ENCODE measurements around the gene CD81. TPM values are rescaled to one million over a fixed set of nuclear protein-coding genes. Genes with fewer than 3 reads are reported as not detected.
"Not testable (repeated sequence)": the region's sequence is repeated elsewhere in the genome, so short reads cannot be mapped to it uniquely, and the experiment has no call there.

Gene CD81
- total RNA-seq, 2 donors from 2014 or later = 116 to 122 TPM

DNA sequence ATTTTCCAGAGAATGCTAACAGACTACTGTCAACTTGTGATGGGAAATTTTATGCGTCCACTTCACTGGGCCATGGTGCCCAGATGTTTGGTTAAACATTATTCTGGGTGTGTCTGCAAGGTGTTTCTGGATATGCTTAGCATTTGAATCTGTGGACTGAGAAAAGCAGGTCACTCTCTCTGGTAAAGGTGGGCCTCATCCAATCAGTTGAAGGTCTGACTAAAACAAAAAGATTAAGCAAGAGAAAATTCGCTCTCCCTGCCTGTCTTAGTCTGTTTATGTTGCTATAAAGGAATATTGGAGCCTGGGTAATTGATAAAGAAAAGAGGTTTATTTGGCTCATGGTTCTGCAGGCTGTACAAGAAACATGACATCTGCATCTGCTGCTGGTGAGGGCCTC lies 32.1 kb upstream of the CD81 start:
- Mint-ChIP-seq H3K27me3 (ENCODE audit: low read depth) (no peaks in the 10 kb centered on the region), H3K9me3 (peaks cover 9% of the 10 kb centered on the region in 2 donors), H3K4me1 (ENCODE audit: low read depth) (no peaks in the 10 kb centered on the region), H3K27ac (no peak overlapping the region), H3K4me3 (no peak overlapping the region), H3K36me3 (ENCODE audit: insufficient read depth in 2 of 2) (peaks cover 1 to 5% of the 10 kb centered on the region in 2 donors)
- DNase-seq (no peak), ATAC-seq (replicated peaks in 1 of 2) (no peak)

DNA sequence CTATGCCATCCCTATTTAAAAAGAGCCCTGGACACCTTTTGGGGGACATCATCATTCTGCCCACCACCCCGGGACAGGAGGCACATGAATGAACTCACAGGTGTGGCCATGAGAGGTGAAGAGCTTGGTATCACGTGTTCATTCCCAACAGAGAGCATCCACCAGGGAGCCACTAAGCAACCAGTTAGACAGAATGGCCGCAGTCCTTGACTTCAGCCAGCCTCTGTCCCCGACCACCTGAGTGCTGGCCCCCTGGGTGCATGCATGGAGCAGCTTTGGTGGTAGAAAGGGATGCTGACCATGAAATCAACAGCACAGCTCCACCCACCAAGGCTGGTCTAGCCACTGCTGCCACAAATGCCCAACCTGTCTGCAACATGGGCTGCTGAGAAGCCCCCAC lies 31.1 kb upstream of the CD81 start:
- no peak overlapping the region for H3K27ac Mint-ChIP-seq
- DNase-seq (no peak), ATAC-seq (replicated peaks in 1 of 2) (no peak)
- no peaks in the 10 kb centered on the region for H3K27me3 Mint-ChIP-seq (ENCODE audit: low read depth)
- H3K9me3 Mint-ChIP-seq = peaks cover 9% of the 10 kb centered on the region in 2 donors
- H3K36me3 Mint-ChIP-seq (ENCODE audit: insufficient read depth in 2 of 2) = peaks cover 1 to 5% of the 10 kb centered on the region in 2 donors
- H3K4me3 Mint-ChIP-seq = no peak overlapping the region
- H3K4me1 Mint-ChIP-seq (ENCODE audit: low read depth) = no peaks in the 10 kb centered on the region

DNA sequence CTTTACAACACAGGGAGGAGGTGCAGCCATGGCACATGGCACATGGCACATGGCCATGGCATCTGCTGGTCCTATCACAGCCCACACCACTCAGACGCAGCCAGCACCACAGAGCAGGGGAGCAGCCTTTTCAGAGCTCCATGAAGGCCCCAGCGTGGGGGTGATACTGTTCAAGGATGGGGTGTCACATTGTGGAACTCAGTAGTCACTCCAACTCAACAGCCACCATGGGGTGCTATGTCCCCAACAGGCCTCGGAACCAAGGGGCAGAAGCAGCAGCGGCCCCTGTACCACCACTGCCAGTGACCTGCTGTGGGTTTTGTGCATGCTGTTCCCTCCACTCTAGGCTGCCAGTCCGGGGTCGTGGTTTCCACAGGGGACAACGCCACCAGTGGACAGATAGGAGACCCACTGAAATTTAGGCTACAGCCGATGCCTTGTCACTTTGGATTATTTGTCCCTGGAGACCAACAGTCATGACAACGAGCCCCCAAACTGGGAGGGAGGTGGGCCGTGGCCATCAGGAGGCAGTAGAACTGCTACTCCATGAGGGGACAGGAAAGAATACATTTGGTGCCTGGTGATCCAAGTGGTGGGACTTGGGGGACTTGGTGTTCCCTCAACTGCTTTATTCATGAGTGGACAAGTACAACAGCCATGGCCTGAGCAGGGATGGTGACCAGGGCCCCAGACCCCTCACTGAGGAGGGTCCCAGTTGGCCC lies 30.4 kb upstream of the CD81 start:
- Mint-ChIP-seq H3K4me3 (no peak overlapping the region), H3K27me3 (ENCODE audit: low read depth) (no peaks in the 10 kb centered on the region), H3K27ac (no peak overlapping the region), H3K4me1 (ENCODE audit: low read depth) (no peaks in the 10 kb centered on the region), H3K9me3 (peaks cover 9% of the 10 kb centered on the region in 2 donors), H3K36me3 (ENCODE audit: insufficient read depth in 2 of 2) (peaks cover 1 to 5% of the 10 kb centered on the region in 2 donors)
- DNase-seq (no peak), ATAC-seq (replicated peaks in 1 of 2) (no peak)

DNA sequence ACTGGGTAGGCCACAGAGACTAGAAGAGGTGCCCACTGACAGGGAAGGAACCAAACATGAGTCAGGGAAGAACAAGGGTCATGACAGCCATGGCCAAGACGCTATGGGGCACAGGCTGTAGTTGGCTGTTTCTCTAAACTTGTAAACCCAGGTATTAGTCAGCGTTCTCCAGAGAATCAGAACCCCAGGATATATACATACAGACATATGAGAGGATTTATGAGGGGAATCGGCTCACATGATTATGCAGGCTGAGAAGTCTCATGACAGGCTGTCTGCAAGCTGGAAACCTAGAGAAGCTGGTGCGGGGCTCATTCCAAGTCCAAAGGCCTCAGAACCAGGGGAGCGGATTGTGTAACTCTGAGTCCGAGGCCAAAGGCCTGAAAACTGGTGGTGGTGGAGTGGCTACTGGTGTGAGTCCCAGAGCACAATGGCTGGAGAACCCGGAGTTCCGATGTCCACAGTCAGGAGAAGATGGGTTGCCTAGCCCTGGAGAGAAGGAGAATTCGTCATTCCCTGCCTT lies 29.7 kb upstream of the CD81 start:
- H3K9me3 Mint-ChIP-seq = peaks cover 9% of the 10 kb centered on the region in 2 donors
- no peak for DNase-seq
- H3K36me3 Mint-ChIP-seq (ENCODE audit: insufficient read depth in 2 of 2) = peaks cover 1 to 5% of the 10 kb centered on the region in 2 donors
- ATAC-seq (replicated peaks in 1 of 2) = no peak
- H3K4me3 Mint-ChIP-seq = no peak overlapping the region
- H3K27me3 Mint-ChIP-seq (ENCODE audit: low read depth) = no peaks in the 10 kb centered on the region
- no peaks in the 10 kb centered on the region for H3K4me1 Mint-ChIP-seq (ENCODE audit: low read depth)
- no peak overlapping the region for H3K27ac Mint-ChIP-seq

DNA sequence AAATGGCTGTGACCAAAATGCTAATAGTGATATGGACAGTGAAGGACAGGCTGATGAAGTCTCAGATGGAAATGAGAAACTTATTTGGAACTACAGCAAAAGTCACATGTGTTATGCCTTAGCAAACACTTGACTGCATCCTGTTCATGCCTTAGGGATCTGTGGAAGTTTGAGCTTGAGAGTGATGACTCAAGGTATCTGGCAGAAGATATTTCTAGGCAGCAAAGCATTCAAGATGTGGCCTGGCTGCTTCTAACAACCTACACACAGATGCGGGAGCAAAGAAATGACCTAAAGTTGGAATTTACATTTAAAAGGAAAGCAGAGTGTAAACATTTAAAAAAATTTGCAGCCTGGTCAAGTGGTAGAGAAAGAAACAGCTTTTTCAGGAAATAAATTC lies 28.1 kb upstream of the CD81 start:
- Mint-ChIP-seq H3K27me3 (ENCODE audit: low read depth) (no peaks in the 10 kb centered on the region), H3K27ac (no peak overlapping the region), H3K9me3 (peaks cover 9% of the 10 kb centered on the region in 2 donors), H3K4me3 (no peak overlapping the region), H3K4me1 (ENCODE audit: low read depth) (no peaks in the 10 kb centered on the region), H3K36me3 (ENCODE audit: insufficient read depth in 2 of 2) (peaks cover 1 to 5% of the 10 kb centered on the region in 2 donors)
- DNase-seq = no peak
- ATAC-seq (replicated peaks in 1 of 2) = no peak

DNA sequence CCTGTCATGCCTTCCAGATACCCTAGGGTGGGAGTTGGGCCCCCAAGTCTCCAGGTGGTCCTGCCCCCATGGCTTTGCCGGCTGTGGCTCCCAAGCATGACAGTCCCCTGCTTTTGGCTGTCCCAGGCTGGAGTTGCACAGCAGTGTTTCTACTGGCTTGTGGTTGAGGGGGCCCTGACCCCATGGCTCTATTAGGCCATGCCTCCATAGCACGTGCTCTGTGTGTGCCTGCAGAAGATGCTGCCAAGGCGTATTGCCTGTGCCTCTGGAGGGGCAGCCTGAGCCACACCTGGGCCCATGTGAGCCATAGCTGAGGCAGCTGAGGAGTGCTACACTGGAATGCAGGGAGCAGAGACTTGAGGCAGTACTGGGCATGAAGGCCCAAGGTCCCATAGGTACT lies 25.4 kb upstream of the CD81 start:
- ATAC-seq (replicated peaks in 1 of 2) (no peak), DNase-seq (no peak)
- no peaks in the 10 kb centered on the region for H3K4me1 Mint-ChIP-seq (ENCODE audit: low read depth)
- H3K9me3 Mint-ChIP-seq = peaks cover 7 to 9% of the 10 kb centered on the region in 2 donors
- no peaks in the 10 kb centered on the region for H3K27me3 Mint-ChIP-seq (ENCODE audit: low read depth)
- H3K4me3 Mint-ChIP-seq = no peak overlapping the region
- no peak overlapping the region for H3K27ac Mint-ChIP-seq
- peaks cover 0 to 5% of the 10 kb centered on the region in 2 donors for H3K36me3 Mint-ChIP-seq (ENCODE audit: insufficient read depth in 2 of 2)

DNA sequence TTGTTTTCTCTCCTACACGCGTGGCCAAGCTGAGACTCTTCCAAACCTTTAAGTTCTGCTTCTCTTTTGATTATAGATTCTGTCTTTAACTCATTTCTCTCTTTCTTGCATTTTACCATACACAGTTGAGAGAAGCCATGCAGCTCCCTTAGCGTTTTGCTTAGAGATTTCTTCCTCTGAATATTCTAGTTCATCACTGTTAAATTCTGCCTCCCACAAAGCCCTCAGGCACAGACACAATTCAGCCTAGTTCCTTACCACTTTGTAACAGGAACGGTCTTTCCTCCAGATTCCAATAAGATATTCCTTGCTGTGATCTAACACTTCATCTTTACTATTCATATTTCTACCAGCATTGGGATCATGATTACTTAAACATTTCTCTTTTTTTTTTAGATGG lies 24.7 kb upstream of the CD81 start:
- peaks cover 0 to 5% of the 10 kb centered on the region in 2 donors for H3K36me3 Mint-ChIP-seq (ENCODE audit: insufficient read depth in 2 of 2)
- no peaks in the 10 kb centered on the region for H3K27me3 Mint-ChIP-seq (ENCODE audit: low read depth)
- ATAC-seq (replicated peaks in 1 of 2) = no peak

DNA sequence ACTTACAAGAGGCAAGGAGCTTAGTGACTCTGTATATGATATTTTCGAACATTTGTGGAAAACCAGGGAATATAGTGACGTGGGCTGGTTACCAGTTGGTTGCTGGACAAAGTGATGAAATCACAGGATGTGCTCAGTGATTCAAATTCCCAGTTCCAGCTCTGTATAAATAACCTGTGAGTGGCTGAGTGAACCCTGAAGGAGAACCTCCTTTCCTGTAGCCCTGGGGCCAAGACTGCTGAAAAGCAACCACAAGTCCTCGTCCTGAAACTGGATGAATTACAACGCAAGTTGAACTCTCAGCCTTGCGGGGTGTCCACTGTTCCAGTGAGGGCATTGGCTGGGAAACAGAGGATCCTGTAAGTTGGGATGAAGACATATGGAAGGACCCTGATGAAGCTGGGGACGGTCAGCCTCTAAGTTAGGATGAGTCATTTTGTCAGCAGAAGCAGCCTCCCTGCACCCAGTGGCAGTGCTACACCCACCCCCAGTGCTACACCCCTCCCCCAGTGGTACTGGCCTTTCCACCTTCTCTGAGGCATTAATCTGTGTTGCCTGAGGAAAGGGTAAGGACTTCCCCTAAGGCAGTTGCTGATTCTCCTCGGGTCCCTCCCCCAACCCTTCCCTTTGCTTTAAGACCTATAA lies 22.0 kb upstream of the CD81 start:
- Mint-ChIP-seq H3K27me3 (ENCODE audit: low read depth) (no peaks in the 10 kb centered on the region), H3K27ac (no peak overlapping the region), H3K4me3 (no peak overlapping the region), H3K36me3 (ENCODE audit: insufficient read depth in 2 of 2) (no peaks in the 10 kb centered on the region), H3K4me1 (ENCODE audit: low read depth) (no peaks in the 10 kb centered on the region), H3K9me3 (no peaks in the 10 kb centered on the region)
- ATAC-seq (replicated peaks in 1 of 2) (no peak), DNase-seq (no peak)

More for the DNA sequence above, 24.7 kb upstream of the CD81 start:
- H3K4me1 Mint-ChIP-seq (ENCODE audit: low read depth) = no peaks in the 10 kb centered on the region
- no peak for DNase-seq
- no peak overlapping the region for H3K4me3 Mint-ChIP-seq
- H3K27ac Mint-ChIP-seq = no peak overlapping the region
- H3K9me3 Mint-ChIP-seq = peaks cover 7 to 9% of the 10 kb centered on the region in 2 donors

DNA sequence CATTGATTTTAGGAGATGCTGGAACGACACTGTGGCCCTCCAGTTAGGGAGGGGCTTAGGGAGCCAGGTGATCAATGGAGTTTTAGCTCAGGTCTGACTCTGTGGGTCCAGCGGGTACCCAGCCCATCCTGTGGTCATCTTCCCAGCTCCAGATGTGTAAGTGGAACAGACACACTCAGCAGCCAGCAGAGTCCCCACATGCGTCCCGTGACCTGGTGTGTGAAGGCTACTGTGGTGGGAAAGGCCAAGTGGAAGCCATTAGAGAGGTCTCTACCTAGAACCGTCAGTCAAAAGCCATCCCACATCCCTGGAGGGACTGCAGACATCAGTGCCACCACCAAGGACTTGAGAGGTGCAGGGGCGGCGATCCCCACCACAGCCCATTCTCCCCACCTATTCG lies 19.9 kb upstream of the CD81 start:
- H3K36me3 Mint-ChIP-seq (ENCODE audit: insufficient read depth in 2 of 2) = no peaks in the 10 kb centered on the region
- DNase-seq (no peak), ATAC-seq (replicated peaks in 1 of 2) (no peak)
- no peaks in the 10 kb centered on the region for H3K9me3 Mint-ChIP-seq
- no peaks in the 10 kb centered on the region for H3K4me1 Mint-ChIP-seq (ENCODE audit: low read depth)
- H3K4me3 Mint-ChIP-seq = no peak overlapping the region
- H3K27me3 Mint-ChIP-seq (ENCODE audit: low read depth) = no peaks in the 10 kb centered on the region
- H3K27ac Mint-ChIP-seq = no peak overlapping the region

DNA sequence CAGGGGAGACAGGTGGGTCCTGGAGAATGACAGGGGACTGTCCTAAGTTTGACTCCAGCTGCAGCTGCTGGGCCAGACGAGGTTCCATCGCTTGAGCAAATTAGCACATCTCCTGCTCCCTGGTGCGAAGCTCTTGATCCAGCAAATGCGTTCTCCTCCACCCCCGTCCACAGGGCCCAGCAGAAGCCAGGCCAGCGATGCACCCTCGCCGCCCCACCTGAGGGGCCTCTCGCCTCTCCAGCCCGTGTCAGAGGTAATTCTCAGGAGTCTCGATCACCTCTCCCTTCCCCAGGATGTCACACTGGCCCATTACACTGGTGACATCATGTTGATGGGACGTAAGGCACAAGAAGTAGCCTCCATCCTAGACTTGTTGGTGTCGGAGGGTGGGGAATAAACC lies 19.5 kb upstream of the CD81 start:
- H3K9me3 Mint-ChIP-seq; H3K4me1 Mint-ChIP-seq (ENCODE audit: low read depth): not testable (repeated sequence)

DNA sequence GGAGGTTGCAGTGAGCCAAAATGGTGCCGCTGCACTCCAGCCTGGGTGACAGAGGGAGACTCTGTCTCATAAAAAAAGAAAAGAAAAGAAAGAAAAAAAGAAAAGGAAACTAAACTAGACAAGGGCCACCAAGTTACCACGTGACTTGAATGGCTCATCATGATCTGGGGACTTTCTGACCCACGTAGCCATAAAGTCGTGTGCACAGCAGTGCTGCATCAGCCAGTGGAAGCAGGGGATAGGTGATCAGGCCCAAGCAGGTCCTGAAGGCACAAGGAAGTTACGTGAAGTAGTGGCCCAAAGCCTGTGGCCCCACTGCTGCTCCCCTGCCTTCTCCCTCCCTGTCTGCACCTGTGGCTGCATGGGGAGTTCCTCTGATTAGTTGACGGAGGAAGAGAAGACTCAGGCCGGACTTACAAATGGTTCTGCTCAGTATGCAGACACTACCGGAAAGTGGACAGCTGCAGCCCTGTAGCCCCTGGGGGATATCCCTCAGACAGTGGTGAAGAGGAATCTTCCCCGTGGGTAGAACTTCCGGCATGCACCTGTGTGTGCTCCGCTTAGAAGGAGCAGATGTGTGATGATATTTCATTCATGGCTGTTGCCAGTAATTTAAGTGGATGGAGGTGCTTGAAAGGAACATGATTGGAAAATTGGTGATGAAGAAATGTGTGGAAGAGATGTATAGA lies 18.2 kb upstream of the CD81 start:
- no peak for ATAC-seq (replicated peaks in 1 of 2)
- no peaks in the 10 kb centered on the region for H3K27me3 Mint-ChIP-seq (ENCODE audit: low read depth)
- no peaks in the 10 kb centered on the region for H3K36me3 Mint-ChIP-seq (ENCODE audit: insufficient read depth in 2 of 2)
- no peaks in the 10 kb centered on the region for H3K4me1 Mint-ChIP-seq (ENCODE audit: low read depth)
- H3K4me3 Mint-ChIP-seq = no peak overlapping the region
- H3K27ac Mint-ChIP-seq = no peak overlapping the region
- DNase-seq = no peak
- no peaks in the 10 kb centered on the region for H3K9me3 Mint-ChIP-seq

More for the DNA sequence above, 19.5 kb upstream of the CD81 start:
- DNase-seq; H3K4me3 Mint-ChIP-seq; H3K27ac Mint-ChIP-seq; ATAC-seq (replicated peaks in 1 of 2); H3K27me3 Mint-ChIP-seq (ENCODE audit: low read depth); H3K36me3 Mint-ChIP-seq (ENCODE audit: insufficient read depth in 2 of 2): not testable (repeated sequence)

DNA sequence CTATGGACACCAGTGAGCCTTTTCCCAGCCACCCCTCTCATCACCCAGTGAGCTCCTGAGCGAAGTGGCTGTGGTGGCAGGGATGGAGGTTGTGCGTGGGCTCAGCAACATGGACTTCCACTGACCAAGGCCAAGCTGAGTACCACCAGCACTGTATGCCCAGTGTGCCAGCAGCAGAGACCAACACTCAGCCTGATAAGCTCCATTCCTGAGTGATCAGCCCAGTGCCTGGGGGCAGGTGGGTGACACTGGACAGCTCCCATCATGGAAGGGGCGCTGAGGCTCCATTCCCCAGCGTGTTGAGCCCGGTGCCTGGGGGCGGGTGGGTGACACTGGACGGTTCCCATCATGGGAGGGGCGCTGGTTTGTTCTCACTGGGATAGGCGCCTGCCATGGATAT lies 17.6 kb upstream of the CD81 start:
- Mint-ChIP-seq H3K27me3 (ENCODE audit: low read depth) (no peaks in the 10 kb centered on the region), H3K4me3 (no peak overlapping the region), H3K9me3 (no peaks in the 10 kb centered on the region), H3K4me1 (ENCODE audit: low read depth) (no peaks in the 10 kb centered on the region), H3K27ac (no peak overlapping the region), H3K36me3 (ENCODE audit: insufficient read depth in 2 of 2) (no peaks in the 10 kb centered on the region)
- ATAC-seq (replicated peaks in 1 of 2) (no peak), DNase-seq (no peak)

DNA sequence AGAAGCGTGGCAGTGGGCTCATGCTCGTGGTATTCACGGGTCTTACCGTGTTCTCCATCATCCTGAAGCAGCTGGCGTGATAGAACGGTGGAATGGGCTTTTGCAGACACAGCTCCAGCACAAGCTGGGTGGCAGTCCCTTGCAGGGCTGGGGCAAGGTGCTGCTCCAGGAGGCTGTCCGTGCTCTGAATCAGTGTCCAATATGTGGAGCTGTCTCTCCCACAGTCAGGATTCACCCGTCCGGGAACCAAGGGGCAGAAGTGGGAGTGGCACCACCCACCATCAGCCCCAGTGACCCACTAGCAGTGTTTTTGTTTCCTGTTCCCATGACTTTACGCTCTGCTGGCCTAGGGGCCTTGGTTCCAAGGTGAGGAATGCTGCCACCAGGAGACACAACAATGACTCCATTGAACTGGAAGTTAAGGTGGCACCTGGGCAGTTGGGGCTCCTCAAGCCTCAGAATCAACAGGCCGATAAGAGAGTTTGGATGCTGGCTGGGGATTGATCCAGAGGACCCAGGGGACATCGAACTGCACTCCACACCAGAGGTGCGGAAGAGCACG lies 16.9 kb upstream of the CD81 start:
- Mint-ChIP-seq H3K27me3 (ENCODE audit: low read depth) (no peaks in the 10 kb centered on the region), H3K9me3 (no peaks in the 10 kb centered on the region), H3K27ac (no peak overlapping the region), H3K4me1 (ENCODE audit: low read depth) (no peaks in the 10 kb centered on the region), H3K36me3 (ENCODE audit: insufficient read depth in 2 of 2) (no peaks in the 10 kb centered on the region), H3K4me3 (no peak overlapping the region)
- ATAC-seq (replicated peaks in 1 of 2) (no peak), DNase-seq (no peak)
